K562 (cell line): Measurements from ENCODE around the gene GATB. TPM values are rescaled to one million over a fixed set of nuclear protein-coding genes. Genes with fewer than 3 reads are reported as not detected.

ENCODE experiments used
- BHLHE40 ChIP-seq: IDR thresholded peaks from 2 replicates; pipeline ENCODE4 v1.6.1; 2011; ENCODE audit warnings: low read length, improper control_type of control experiment
- GABPA ChIP-seq: fragments of 200-800 bp; sonication (Bioruptor generic); conservative IDR thresholded peaks from 2 replicates; pipeline ENCODE4 v1.6.1; 2016; ENCODE audit warnings: low read depth, missing genetic modification characterization, missing compliant biosample characterization
- HCFC1 ChIP-seq: IDR thresholded peaks from 2 replicates; pipeline ENCODE4 v1.6.1; 2012; ENCODE audit warnings: low read depth, low read length, improper control_type of control experiment
- KLF10 ChIP-seq: fragments of 250-450 bp; sonication (Bioruptor Pico); IDR thresholded peaks from 2 replicates; pipeline ENCODE4 v1.6.1; 2021; ENCODE audit warnings: matching md5 sums
- MEF2A ChIP-seq: IDR thresholded peaks from 2 replicates; pipeline ENCODE4 v1.6.1; 2011; ENCODE audit warnings: low read depth, mild to moderate bottlenecking, low read length, moderate library complexity; ENCODE audit not compliant: control insufficient read depth
- MYC ChIP-seq, 2 experiments: fragments of 250-450 bp in 1 of 2; sonication (Bioruptor Pico) in 1 of 2; IDR thresholded peaks; 2 replicates each; pipeline versions ENCODE4 v1.5.1 to v1.6.1; 2012 to 2021; ENCODE audit warnings: low read depth in 2 of 2, borderline replicate concordance in 1 of 2, improper control_type of control experiment in 1 of 2, low read length in 1 of 2, mild to moderate bottlenecking in 1 of 2, moderate library complexity in 1 of 2
- NFRKB ChIP-seq: fragments of 450-650 bp; IDR thresholded peaks from 2 replicates; pipeline ENCODE4 v1.6.1; 2016; ENCODE audit warnings: low read depth
- NR2C1 ChIP-seq, 2 experiments: fragments of 450-650 bp; IDR thresholded peaks; 2 replicates each; pipeline ENCODE4 v1.6.1; 2017; ENCODE audit warnings: mild to moderate bottlenecking in 2 of 2, antibody characterized with exemption in 1 of 2, inconsistent platforms in 1 of 2, missing compliant biosample characterization in 1 of 2, missing genetic modification characterization in 1 of 2
- RBM22 ChIP-seq: fragments of 200-400 bp; formaldehyde crosslinking; IDR thresholded peaks from 2 replicates; pipeline ENCODE4 v1.6.1; 2018; ENCODE audit warnings: low read length, low read depth; ENCODE audit not compliant: poor library complexity, severe bottlenecking
- SREBF1 ChIP-seq: fragments of 150-350 bp; IDR thresholded peaks from 2 replicates; pipeline ENCODE4 v1.6.1; 2014; ENCODE audit warnings: antibody characterized with exemption, low read depth, low read length, borderline replicate concordance
- SUPT5H ChIP-seq: fragments of 450-650 bp; IDR thresholded peaks from 2 replicates; pipeline ENCODE4 v1.6.1; 2016
- TAF7 ChIP-seq: fragments of 450-650 bp; IDR thresholded peaks from 2 replicates; pipeline ENCODE4 v1.6.1; 2016; ENCODE audit warnings: missing genetic modification characterization, missing compliant biosample characterization
- TARDBP ChIP-seq: fragments of 450-650 bp; IDR thresholded peaks from 2 replicates; pipeline ENCODE4 v1.6.1; 2016
- U2AF1 ChIP-seq: fragments of 200-400 bp; formaldehyde crosslinking; optimal IDR thresholded peaks from 2 replicates; pipeline ENCODE3; 2017; ENCODE audit warnings: mild to moderate bottlenecking, low read depth, low read length, moderate library complexity
- U2AF2 ChIP-seq: fragments of 200-400 bp; formaldehyde crosslinking; optimal IDR thresholded peaks from 2 replicates; pipeline ENCODE3; 2017; ENCODE audit warnings: low read depth, mild to moderate bottlenecking, low read length
- ZBTB7A ChIP-seq: IDR thresholded peaks from 2 replicates; pipeline ENCODE4 v1.6.1; 2011; ENCODE audit warnings: low read depth, mild to moderate bottlenecking, low read length, moderate library complexity, borderline replicate concordance; ENCODE audit not compliant: control insufficient read depth
- ZNF212 ChIP-seq: fragments of 450-650 bp; formaldehyde crosslinking; IDR thresholded peaks from 2 replicates; pipeline ENCODE4 v1.4.0; 2020; ENCODE audit warnings: mild to moderate bottlenecking
- ZNF23 ChIP-seq: fragments of 250-450 bp; sonication (Bioruptor Pico); IDR thresholded peaks from 2 replicates; pipeline ENCODE4 v1.4.0; 2020; ENCODE audit warnings: mild to moderate bottlenecking
- ZZZ3 ChIP-seq: fragments of 450-650 bp; IDR thresholded peaks from 2 replicates; pipeline ENCODE4 v1.6.1; 2016; ENCODE audit warnings: antibody characterized with exemption, mild to moderate bottlenecking, moderate library complexity
- polyA plus RNA-seq, 8 experiments: library from polyadenylated mRNA; depleted of rRNA in 4 of 8; stranded (reverse) in 5 of 8; unstranded in 3 of 8; fragments of >200 nt; fragmentation: Nextera tagmentation in 2 of 8; fragmentation: Illumina TruSeq in 1 of 8; extraction: Ambion mirVana in 2 of 8; extraction: Trizol in 1 of 8; gene quantifications; 2 replicates each; pipeline versions ENCODE4 v1.2.1 to v1.2.3, GENCODE V29; 2011 to 2014; ENCODE audit warnings: inconsistent platforms in 1 of 8, missing spikeins in 1 of 8
- total RNA-seq, 7 experiments: library from RNA; depleted of rRNA in 6 of 7; stranded (reverse); fragments of >200 nt in 6 of 7; fragmentation: Illumina TruSeq in 2 of 7; extraction: Trizol in 2 of 7; gene quantifications; 2 replicates each; pipeline versions ENCODE4 v1.2.1 to v1.2.3, GENCODE V29; 2011 to 2021; ENCODE audit warnings: low replicate concordance in 1 of 7
- TF ChIP-seq, protein P1 (sequence below): sonication (generic); formaldehyde crosslinking; IDR thresholded peaks from 2 replicates; pipeline ENCODE4 v1.8.1; 2023; ENCODE audit warnings: mild to moderate bottlenecking, missing genetic modification reagents
- TF ChIP-seq, protein P2 (sequence below): sonication (generic); formaldehyde crosslinking; IDR thresholded peaks from 2 replicates; pipeline ENCODE4 v1.9.0; 2022; ENCODE audit warnings: mild to moderate bottlenecking, missing genetic modification reagents
- TF ChIP-seq, protein P3 (sequence below): fragments of 250-450 bp; sonication (Bioruptor Pico); IDR thresholded peaks from 2 replicates; pipeline ENCODE4 v1.4.0; 2020; ENCODE audit warnings: borderline replicate concordance
- TF ChIP-seq, protein P4 (sequence below): sonication (generic); formaldehyde crosslinking; IDR thresholded peaks from 2 replicates; pipeline ENCODE4 v1.8.0; 2022; ENCODE audit warnings: mild to moderate bottlenecking, missing genetic modification reagents

The GATB gene
- total and polyA plus RNA-seq, 9 of the 15 experiments (the other 6 are each of a cell fraction or from before 2014, with no cell fraction given) = 15.3 to 31.8 (median 26.2) TPM

DNA sequence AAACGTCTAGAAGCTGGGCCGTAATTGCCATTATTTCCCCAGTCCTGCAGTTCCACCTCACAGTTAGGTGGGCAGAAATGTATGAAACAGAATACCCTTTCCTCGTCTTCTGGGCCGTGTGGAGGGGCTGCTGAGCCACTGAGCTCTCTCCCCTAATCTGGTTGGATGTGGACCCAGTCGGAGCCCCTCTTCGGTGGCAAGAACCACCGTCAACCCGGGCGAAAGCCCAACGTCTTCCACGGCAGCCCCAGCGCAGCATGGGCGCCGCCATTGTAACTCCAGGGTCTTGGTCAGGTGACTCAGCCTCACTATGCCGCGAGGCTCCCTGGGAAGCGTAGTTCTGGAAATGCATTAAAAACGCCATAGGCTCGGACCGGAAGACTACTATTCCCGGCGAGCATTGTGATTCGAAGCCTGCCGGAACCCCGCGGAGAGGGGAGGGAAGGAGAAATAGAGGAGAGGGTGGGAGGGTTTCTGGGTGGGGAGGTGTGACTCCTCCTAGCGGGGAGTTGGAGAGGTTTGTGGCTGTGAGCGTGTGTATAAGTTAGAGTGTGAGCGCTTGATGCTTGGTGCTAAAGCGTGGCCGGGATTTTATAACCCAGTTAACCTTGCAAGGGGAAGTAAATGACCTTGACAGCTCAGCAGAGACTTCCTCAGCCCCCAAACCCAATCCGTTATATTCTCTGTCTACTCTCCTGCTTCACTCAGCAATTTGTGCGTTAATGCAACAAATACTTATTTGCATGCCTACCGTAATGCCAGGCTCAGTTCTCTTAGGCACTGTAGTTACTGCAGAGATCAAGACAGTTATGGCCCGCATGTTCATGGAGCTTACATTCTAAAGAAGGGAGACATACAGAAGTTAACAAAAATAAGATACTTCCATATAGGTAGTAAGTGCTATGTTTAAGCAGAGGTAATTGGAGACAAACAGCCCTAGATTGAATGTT lies at the start of gene GATB (continued):
- TF ChIP-seq, protein P1, sequence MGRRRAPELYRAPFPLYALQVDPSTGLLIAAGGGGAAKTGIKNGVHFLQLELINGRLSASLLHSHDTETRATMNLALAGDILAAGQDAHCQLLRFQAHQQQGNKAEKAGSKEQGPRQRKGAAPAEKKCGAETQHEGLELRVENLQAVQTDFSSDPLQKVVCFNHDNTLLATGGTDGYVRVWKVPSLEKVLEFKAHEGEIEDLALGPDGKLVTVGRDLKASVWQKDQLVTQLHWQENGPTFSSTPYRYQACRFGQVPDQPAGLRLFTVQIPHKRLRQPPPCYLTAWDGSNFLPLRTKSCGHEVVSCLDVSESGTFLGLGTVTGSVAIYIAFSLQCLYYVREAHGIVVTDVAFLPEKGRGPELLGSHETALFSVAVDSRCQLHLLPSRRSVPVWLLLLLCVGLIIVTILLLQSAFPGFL (CRISPR knock-in tag) = no peak
- TF ChIP-seq TAF7 (peak; percentile 72), SUPT5H (peak; percentile 70), ZZZ3 (no peak), KLF10 (no peak), MYC (IDR thresholded peaks at IDR 0.05; ENCODE audit: low read depth, low read length) (peak; percentile 50; the same call in 1 of the 2 replicates), MYC (CRISPR knock-in tag; IDR thresholded peaks at IDR 0.05; ENCODE audit: borderline replicate concordance, low read depth) (peak; percentile 61; the same call in 1 of the 2 replicates), TARDBP (no peak), NR2C1 (IDR thresholded peaks at IDR 0.05) (peak; percentile 56), NR2C1 (tag; IDR thresholded peaks at IDR 0.05) (peak; percentile 75), RBM22 (no peak), MEF2A (no peak), GABPA (tag) (peak; percentile 96), ZNF212 (no peak), ZBTB7A (no peak), U2AF1 (no peak), SREBF1 (0 out of 2 replicates have a peak, but pooled peaks have one; percentile 52), ZNF23 (no peak), BHLHE40 (0 out of 2 replicates have a peak, but pooled peaks have one; percentile 27), HCFC1 (peak; percentile 95), U2AF2 (no peak), NFRKB (peak; percentile 75)
- TF ChIP-seq, protein P2, sequence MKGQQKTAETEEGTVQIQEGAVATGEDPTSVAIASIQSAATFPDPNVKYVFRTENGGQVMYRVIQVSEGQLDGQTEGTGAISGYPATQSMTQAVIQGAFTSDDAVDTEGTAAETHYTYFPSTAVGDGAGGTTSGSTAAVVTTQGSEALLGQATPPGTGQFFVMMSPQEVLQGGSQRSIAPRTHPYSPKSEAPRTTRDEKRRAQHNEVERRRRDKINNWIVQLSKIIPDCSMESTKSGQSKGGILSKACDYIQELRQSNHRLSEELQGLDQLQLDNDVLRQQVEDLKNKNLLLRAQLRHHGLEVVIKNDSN (CRISPR knock-in tag) = peak; percentile 96
- TF ChIP-seq, protein P3, sequence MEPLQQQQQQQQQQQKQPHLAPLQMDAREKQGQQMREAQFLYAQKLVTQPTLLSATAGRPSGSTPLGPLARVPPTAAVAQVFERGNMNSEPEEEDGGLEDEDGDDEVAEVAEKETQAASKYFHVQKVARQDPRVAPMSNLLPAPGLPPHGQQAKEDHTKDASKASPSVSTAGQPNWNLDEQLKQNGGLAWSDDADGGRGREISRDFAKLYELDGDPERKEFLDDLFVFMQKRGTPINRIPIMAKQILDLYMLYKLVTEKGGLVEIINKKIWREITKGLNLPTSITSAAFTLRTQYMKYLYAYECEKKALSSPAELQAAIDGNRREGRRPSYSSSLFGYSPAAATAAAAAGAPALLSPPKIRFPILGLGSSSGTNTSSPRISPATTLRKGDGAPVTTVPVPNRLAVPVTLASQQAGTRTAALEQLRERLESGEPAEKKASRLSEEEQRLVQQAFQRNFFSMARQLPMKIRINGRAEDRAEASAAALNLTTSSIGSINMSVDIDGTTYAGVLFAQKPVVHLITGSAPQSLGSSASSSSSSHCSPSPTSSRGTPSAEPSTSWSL = no peak
- TF ChIP-seq, protein P4, sequence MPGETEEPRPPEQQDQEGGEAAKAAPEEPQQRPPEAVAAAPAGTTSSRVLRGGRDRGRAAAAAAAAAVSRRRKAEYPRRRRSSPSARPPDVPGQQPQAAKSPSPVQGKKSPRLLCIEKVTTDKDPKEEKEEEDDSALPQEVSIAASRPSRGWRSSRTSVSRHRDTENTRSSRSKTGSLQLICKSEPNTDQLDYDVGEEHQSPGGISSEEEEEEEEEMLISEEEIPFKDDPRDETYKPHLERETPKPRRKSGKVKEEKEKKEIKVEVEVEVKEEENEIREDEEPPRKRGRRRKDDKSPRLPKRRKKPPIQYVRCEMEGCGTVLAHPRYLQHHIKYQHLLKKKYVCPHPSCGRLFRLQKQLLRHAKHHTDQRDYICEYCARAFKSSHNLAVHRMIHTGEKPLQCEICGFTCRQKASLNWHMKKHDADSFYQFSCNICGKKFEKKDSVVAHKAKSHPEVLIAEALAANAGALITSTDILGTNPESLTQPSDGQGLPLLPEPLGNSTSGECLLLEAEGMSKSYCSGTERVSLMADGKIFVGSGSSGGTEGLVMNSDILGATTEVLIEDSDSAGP = no peak
